HT-29 (cell line): ENCODE data around the gene ESX1. TPM values are rescaled to one million over a fixed set of nuclear protein-coding genes. Genes with fewer than 3 reads are reported as not detected.
"Not testable (repeated sequence)": the region's sequence is repeated elsewhere in the genome, so short reads cannot be mapped to it uniquely, and the experiment has no call there.

ENCODE experiments used
- DNase-seq: peaks from one replicate; pipeline ENCODE4 v3.0.0-alpha.2; 2015; ENCODE audit warnings: low spot score
- total RNA-seq: library from RNA; depleted of rRNA; stranded (reverse); fragments of >200 nt; shearing (Covaris generic); gene quantifications from 2 replicates; pipeline ENCODE4 v1.2.3, GENCODE V29; 2014; rRNA removed

Gene ESX1
- not detected in 2 replicates for total RNA-seq

DNA sequence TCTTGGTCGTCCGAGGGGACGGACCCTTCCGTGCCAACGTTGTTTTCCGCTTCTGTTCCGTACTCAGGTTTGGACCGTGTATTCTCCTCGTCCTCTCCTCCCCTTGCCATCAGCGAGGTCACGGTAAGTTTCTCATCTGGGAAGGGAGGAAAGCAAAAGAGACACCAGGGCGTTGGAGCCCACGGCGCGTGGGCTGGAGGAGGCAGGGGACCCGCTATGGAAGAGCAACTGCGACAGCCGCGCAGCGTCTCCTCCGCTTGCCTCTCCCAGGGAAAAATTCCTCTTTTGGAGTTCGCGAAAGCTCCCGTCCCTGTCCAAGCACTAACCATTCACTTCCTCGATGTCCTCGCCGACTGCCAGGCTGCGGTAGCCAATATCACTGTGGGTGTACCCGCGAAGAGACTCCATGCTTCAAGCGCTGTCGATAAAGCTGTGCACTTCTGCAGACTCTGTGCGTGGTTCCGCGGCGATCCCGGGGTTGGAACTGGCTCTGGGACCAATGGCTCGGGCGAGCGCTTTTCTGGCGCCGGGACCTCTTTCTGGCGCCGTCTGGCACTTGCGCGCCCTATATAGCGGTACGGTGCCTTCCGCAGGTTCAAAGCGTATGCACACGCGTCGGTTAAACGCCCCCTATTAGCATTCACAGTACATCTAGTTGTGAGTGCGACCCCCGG is at the start of gene ESX1:
Gene ESX1 (minus strand): TSS at position 492 of the 674 bp plus-strand sequence. CDS start 84 bp downstream, at position 408.
- DNase-seq, result no peak

DNA sequence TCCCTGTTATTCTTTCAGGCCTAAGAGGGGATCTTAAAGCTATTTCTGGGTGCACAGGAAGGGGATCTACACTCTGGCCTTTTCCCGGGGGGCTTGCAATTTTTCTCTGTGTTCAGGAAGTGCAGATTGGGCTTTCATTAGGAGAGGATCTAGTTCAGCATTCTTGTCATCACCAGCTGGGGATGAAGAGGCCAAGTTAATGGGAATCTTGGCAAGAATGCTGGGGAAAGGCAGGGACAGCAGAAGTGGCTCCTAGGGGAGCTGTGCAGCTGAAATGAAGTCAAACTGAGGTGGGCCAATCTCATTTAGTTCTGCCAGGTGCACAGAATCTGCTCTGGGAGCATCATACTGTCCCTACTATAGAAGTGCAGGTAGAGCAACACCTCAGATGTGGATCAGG is 40.9 kb upstream of the ESX1 start:
- no peak for DNase-seq

DNA sequence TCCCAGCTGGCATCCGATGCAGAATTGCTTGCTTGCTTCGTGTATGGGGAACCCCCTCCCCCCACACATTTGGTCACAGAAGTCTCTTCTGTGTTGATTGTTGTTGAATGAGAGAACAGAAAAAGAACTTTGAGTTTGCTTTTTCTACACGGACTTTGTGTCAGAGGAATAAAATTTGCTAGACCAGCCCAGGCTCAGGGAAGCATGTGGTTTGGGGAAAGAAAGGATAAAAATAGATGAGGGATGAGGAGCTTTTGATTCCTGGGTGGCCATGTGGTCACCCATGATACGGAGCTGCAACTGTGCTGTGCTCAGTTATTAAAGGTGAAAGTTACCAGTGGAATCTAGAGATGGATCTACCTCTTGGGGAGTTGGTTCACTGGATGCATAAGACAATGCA is 34.2 kb upstream of the ESX1 start:
- no peak for DNase-seq

GRCh38 chrX:104288269-104288668 is 33.5 kb upstream of the ESX1 start:
- DNase-seq, result no peak

- DNase-seq, result no peak
These were observed 30.5 kb upstream of the ESX1 start for GRCh38 chrX:104285201-104285600.

DNA sequence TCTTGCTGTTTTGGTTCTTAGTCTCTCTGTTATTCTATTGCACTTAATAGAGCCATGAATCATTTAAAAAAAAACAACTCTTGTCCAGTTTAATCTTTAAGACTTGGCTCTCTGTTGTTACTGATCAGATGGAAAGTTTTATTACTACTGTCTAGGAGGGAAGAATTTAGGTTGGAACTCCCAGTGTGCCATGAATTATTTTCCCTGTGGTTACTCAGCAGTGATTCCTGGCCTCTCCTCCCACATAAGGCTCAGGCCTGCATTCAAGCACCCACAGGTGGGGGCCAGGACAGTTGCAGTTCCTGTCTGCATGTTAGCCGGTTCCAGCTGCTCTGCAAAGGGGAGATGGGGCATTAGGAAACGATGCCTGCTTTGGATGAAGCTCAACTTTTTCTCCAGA is 29.8 kb upstream of the ESX1 start:
- DNase-seq, result no peak

DNA sequence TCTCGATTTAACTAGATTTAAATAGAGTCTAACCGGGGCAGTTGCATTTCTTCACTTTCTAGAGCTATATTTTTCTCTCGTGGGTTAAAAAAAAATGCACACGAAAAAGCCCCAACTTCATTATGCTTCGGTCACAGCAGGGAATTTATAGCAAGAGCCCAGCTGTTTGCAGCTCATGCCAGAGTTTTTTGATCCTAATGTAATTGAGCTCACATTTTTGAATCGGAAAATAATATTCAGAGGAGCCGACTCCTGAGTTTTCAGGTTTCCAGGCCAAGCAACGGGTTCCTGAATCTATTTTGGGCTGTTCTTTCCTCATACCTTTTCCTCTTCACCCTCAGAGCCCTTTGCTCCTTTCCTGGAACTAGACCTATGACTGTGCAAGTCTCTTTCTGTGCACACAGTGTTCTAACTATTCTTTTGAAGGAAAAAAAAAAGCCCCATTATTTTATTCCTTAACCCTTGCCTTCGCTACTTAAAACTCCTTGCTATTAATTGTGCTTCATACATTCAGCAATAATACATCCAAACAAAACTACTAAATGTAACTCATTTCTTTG is 27.5 kb upstream of the ESX1 start:
- no peak for DNase-seq

GRCh38 chrX:104281564-104281963 is 26.8 kb upstream of the ESX1 start:
- DNase-seq, result no peak

GRCh38 chrX:104280609-104281008 is 25.9 kb upstream of the ESX1 start:
- no peak for DNase-seq

DNA sequence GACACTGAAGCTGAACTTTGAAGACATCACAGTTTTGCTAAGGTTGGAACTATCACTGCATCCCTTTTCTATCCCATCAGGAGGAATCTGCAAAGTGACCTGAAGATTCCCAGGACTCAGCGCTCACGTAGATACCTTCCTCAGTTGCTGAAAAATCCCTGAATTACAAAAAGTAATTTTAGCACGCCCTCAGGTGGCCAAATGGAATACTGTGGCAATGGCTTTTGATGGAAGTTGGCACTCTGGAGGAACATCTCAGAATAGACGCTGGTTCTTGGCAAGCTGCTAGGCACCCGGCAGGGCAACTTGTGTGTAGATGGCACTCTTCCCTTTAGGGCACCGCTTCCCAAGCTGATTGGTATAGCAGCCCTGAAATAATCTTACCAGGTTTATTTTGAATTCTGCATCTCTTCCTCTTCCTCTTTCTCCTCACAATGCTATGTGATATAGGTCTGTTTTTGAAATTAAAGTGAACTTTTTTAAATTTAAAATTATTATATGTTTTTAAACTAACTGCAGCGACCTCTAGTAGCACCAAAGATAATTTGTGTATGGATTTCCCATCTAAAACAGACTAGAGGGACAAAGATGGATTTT is 16.3 kb upstream of the ESX1 start:
- DNase-seq, result peak; percentile 74

DNA sequence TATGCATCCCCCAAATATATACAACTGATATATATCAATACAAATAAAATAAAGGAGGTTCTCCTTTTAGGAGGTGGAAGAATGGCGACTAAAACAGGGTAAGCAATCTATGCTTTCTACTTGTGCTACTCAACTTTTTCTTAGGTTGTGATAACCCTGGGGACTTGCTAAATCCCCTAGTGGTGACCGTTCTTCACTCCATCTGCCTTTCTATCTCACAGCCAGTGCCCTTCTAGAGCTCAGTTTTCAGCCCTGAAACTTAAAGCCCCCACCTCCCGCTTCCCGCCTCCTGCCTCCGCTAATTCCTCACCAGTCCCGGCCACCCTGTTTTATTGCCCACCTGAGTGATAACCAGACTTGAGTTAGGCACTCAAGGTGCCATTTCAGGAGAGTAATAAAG is 15.5 kb upstream of the ESX1 start:
- no peak for DNase-seq

- no peak for DNase-seq
These were observed 732 bp upstream of the ESX1 start for GRCh38 chrX:104255465-104255864.

GRCh38 chrX:104253567-104254441 is 929 bp downstream of the ESX1 start:
- DNase-seq, result no peak

- DNase-seq, result no peak
These were observed 4.3 kb downstream of the ESX1 start for GRCh38 chrX:104250470-104250869.

DNA sequence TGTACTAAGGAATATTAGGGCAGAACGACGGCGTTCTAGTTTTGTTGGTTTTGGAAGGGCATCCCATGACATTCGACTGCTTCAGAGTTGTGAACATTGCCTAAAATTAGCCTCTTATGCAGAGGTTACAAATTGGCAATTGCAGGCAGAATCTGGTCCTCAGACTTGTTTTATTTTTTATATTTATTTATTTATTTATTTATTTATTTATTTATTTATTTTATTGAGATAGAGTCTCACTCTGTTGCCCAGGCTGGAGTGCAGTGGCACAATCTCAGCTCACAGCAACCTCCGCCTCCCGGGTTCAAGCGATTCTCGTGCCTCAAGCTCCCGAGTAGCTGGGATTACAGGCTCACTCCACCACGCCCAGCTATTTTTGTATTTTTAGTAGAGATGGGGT is 24.7 kb downstream of the ESX1 start:
- DNase-seq, result not testable (repeated sequence)

DNA sequence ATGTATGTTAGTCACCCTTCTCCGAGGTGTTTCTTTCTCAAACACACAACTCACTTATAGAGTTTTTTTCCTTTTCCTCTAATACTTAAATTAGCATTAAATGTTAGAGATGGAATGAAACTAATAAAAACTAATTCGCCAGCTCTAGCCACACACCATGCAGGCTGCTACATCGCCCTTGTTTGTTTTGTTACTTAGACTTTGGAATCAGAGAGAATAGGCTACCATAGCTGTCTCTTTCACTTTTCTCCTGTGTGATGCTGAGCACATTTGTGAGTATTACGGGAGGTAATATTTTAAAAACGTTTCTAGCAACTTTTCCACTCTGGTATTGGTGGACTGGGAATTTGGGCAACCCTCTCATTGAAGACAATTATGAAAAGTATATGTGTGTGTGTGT is 43.5 kb downstream of the ESX1 start:
- DNase-seq, result no peak

DNA sequence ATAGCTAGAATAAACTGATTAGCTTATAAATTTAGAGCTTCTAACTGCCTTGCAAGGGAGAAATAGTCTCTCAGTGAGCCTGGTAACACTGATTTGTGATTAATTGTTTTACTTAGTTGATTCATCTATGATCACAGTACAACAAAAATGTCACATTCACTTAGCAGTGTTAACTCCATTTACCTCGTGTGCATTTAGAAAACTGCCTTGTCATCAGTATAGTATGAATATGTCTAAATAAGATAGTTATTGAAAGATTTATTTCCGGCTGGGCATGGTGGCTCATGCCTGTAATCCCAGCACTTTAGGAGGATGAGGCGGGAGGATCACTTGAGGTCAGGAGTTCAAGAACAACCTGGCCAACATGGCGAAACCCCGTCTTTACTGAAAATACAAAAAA is 49.2 kb downstream of the ESX1 start:
- no peak for DNase-seq

Other genes with a start within 250 kb of the ESX1 start
- gene H2BW1, start 241.2 kb downstream of the ESX1 start, total RNA-seq, result not detected in 2 replicates
- gene H2BW2, start 215.0 kb downstream of the ESX1 start, total RNA-seq, result not detected in 2 replicates
- not detected in 2 replicates for gene TMSB15C, start 178.7 kb downstream of the ESX1 start, total RNA-seq
- gene ZCCHC18, start 142.4 kb downstream of the ESX1 start, total RNA-seq, result not detected in 2 replicates
- 6.5 and 7.4 TPM in 2 replicates for gene SLC25A53, start 97.9 kb downstream of the ESX1 start, total RNA-seq
- 18.4 and 19.1 TPM in 2 replicates for gene FAM199X, start 88.5 kb downstream of the ESX1 start, total RNA-seq